GM18508 (cell line): Measurements from ENCODE around the gene NELFA.

Experiments
- ATAC-seq: cut with Tn5 transposase; IDR thresholded peaks from one replicate; pipeline ENCODE4 v1.9.1; 2021; ENCODE audit warnings: moderate number of reproducible peaks; ENCODE audit not compliant: insufficient read depth, unreplicated experiment

The NELFA gene

DNA sequence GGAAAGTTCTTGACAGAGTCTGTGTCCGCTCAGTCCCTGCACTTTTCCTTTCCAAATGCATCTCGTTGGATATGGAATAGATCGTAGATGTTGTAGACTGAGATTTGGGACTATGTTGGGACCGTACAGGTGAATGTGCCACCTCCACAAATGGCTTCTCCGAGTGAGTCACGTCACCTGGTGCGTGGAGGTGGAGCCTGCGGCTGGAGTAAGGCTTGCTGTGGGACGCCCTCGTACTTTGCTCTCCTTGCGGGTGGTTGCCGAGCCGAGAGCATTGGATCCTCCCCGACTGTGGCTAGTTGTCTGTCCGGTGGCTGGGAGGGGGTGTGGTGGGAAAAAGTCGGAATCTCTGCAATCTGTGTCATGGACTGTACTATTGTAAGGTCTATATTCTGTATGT, 60.5 kb downstream of the NELFA start:
- ATAC-seq: no peak

DNA sequence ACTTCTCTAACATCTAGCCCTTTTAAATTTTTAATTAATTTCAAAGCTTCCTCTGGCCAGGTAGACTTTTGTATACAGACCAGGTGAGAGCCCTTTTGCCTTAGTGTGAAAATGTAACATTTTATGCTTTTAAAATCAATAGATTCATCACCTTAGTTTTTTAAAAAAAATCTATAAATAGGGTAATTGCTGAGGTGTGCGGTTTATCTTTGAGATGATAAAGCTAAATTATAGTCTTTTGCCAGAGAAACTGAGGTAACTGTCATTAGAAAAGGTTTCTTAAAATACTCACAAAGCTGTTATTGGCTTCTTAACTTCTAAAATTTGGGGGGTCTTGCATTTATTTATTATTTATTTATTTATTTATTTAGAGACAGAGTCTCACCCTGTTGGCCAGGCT, 62.9 kb downstream of the NELFA start:
- ATAC-seq: no peak

DNA sequence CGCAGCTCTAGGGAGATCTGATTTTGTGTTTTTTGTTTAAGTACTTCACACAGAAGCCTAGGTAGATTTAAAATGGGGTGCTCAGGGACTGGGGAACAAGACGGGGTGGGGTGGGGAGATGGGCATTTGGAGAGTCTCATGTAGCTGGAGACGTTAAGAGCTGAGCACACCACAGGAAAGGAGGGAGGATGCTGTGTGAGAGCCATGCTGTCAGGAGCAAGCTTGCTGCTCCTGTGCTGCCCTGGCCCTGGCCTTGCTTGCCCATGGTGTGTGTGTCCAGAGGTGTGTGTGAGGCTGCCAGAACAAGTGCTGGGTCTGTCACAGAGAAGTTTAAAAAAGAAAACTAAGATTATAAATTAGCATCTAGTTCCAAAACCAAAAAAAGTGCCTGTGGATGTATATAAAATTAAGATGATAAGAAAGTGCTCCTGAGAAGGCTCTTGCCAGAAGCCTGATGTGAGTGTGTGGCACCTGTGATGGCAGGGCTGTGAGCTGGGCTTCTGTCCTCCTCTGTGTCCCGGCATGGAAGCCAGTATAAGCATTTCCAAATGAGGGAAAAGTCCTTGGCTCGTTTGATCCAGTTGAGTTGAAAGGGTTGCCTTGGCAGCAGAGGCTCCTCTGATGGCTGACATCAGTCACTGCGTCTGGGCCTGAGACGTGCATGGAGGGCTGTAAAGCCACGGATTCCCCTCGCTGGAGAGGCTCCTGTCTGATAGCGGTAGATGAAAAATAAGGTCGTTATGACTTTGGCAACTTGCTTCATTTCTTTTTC, 63.5 kb downstream of the NELFA start:
- no peak for ATAC-seq

DNA sequence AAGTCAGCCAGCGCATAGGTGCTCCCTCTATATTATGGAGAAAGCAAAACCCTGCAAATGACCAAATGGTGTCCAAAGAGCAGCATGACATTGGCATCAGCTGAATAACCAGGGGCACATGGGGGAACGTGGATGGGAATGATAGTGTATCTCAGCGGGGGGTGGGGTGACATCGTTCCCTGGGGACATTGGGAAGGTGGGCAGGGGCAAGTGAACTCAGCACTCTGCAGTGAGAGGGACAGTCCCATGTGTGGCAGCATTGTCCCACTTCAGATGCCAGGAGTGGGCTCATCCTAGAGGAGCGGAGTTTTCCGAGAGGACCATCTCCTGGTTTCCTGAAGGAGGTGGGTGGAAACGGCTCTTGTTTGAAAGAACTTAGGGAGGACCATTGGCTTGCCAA, 64.8 kb downstream of the NELFA start:
- ATAC-seq: no peak

DNA sequence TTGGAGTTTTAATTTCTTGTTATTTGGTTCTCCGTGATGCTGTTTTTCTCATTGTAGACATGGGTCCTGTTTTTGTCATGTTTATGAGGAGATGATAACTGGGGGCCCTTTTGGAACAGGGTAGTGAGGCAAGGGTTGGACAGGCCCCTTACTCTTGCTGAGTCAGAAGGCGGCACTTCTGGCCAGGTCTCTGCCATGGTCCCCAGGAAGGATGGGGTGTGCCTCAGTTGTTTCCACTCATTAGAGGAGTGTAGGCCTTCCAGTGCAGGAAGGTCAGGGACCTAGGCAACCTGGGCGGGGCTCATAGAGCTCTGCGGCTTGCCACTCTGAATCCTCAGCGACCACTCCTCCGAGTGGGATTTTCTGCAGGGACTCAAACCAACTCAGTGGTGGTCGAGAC, 68.2 kb downstream of the NELFA start:
- no peak for ATAC-seq

DNA sequence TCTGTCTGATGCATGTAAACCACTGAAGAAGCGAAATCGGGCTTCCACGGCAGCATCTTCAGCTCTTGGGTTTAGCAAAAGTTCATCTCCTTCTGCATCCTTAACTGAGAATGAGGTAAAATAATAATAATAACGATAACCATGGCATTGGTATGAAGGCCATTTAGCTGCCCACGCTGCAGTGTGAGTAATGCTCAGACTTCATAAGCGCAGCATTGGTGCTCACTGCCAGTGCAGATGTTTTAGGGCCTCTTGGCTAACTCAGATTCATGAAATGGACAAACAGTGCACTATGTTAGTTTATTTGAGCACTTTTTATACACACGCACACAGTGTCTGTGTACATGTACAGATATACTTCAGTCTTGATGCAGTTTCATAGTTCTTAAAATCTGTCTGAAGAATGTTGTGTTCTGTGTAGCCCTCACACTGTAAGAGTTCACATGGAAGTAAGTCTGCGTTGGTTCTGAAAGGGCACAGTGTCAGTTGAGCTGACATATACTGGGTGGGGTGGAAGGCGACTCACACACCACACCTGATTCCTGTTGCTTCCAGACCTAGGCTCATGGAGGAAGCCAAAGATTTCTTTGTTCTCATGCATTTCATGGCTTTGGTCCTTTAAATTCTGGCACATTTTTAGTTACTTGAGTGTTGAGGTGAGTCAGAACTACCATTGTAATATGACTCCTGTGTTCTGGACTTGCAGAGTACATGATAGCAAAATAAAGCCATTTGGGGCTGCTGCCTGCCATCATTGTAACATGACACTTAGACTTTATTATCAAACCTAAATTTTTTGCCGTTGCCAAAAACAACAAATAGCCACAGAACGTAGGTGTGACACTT, 68.9 kb downstream of the NELFA start:
- ATAC-seq: no peak

DNA sequence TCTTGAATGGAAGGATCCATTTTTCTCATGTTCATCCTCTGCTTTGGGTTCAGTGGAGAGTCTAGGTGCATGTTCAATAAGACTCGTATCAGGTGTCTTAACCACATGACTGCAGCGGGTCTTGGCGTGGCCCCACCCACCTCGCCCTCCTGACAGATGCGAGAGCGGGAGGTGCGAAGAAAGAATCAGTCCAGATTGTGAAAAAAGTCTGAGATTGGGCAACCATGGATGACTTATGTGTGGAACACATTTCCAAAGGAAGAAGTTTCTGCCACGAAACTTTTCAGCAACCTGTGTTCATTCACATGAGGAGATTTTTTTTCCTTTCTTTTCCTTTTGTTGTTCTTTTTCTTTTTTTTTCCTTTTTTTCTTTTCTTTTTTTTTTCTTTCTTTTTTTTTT, 70.7 kb downstream of the NELFA start:
- ATAC-seq: no peak

DNA sequence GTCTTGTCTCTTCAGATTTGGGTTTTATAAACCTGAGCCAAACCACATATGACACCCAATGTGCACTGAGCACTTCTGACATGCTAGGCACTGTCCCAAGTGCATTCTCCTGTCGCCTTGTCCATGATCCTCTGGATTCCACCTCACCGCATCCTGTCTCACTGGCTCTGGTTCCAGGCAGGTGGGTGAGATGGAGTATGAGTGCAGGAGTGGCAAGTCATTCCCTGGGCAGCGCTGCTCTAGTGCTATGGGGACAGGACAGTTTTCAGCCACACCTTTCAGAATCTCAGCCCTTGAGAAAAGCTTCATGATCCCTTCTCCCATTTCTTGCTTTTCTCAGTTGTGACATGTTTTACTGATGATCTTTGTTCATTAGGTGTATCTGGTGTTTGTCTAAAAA, 71.2 kb downstream of the NELFA start:
- ATAC-seq: no peak

DNA sequence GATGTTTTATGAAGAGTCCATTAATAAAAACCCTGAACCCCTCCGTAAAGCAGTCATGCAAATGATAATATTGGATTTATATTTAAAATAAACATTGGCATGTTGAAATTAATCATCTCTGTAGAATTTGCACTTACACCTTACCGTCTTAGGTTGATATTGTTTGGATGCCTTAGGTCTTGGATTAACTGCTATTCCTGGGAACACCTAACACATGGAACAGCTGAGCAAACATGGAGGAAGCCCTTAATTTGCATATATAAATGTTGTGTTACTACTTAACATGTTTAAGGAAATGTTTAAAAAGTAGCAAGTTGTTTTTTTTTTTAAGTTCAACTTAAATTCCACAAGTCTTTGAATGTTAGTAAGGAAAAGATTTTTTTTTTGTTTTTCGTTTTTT, 75.1 kb downstream of the NELFA start:
- no peak for ATAC-seq

DNA sequence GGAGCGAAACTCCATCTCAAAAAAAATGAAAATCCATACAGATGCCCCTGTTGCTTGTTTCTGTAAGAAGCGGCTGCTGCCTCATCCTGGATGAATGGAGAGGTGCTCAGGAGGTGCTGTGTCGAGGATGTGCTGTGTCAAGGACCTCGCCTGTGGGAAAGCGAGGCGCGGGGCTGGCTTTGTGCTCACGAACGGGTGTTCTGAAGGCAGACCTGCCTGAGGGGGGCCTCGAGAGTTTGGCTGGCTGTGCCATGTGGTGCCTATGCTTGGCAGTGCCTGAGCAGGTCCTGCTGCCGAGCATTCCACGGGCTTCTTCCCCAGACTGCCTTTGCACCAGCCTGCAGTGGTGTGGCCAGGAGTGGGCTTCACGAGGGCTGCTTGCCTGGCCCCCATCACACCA, 76.0 kb downstream of the NELFA start:
- no peak for ATAC-seq
